SK-N-SH (cell line): Measurements from ENCODE around the gene UNC45A.

ENCODE experiments used
- CHD2 ChIP-seq: fragments of 150-350 bp; IDR thresholded peaks from 2 replicates; pipeline ENCODE4 v1.6.1; 2018; ENCODE audit warnings: low read length; ENCODE audit not compliant: partially characterized antibody
- MAX ChIP-seq: IDR thresholded peaks from 2 replicates; pipeline ENCODE4 v1.4.0; 2012; ENCODE audit warnings: low read depth
- POLR2AphosphoS5 ChIP-seq: IDR thresholded peaks from 2 replicates; pipeline ENCODE4 v1.6.1; 2012; ENCODE audit warnings: low read depth, low read length
- RAD21 ChIP-seq: IDR thresholded peaks from 2 replicates; pipeline ENCODE4 v1.6.1; 2012; ENCODE audit warnings: mild to moderate bottlenecking, low read length
- SIN3A ChIP-seq: IDR thresholded peaks from 2 replicates; pipeline ENCODE4 v1.6.1; 2012; ENCODE audit warnings: low read depth, mild to moderate bottlenecking, low read length, moderate library complexity, borderline replicate concordance
- TF ChIP-seq, protein P1 (sequence below): fragments of 200-600 bp; sonication (generic); IDR thresholded peaks from 2 replicates; pipeline ENCODE4 v1.6.1; 2017; ENCODE audit warnings: antibody characterized with exemption, mild to moderate bottlenecking, moderate library complexity

GRCh38 chr15:91001209-91001608, 66.1 kb downstream of the UNC45A start:
- no peak for TF ChIP-seq SIN3A
- no peak for TF ChIP-seq POLR2AphosphoS5
- no peak for TF ChIP-seq MAX
- TF ChIP-seq, protein P1, sequence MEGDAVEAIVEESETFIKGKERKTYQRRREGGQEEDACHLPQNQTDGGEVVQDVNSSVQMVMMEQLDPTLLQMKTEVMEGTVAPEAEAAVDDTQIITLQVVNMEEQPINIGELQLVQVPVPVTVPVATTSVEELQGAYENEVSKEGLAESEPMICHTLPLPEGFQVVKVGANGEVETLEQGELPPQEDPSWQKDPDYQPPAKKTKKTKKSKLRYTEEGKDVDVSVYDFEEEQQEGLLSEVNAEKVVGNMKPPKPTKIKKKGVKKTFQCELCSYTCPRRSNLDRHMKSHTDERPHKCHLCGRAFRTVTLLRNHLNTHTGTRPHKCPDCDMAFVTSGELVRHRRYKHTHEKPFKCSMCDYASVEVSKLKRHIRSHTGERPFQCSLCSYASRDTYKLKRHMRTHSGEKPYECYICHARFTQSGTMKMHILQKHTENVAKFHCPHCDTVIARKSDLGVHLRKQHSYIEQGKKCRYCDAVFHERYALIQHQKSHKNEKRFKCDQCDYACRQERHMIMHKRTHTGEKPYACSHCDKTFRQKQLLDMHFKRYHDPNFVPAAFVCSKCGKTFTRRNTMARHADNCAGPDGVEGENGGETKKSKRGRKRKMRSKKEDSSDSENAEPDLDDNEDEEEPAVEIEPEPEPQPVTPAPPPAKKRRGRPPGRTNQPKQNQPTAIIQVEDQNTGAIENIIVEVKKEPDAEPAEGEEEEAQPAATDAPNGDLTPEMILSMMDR = no peak
- no peak for TF ChIP-seq CHD2
- TF ChIP-seq RAD21 = no peak
